Measurements from ENCODE around the gene VPS51.

GRCh38 chr11:65103476-65103875 lies 7.5 kb downstream of the VPS51 start:
- no peak for TF ChIP-seq CTCF (IDR thresholded peaks at IDR 0.05; ENCODE audit: low read length)
- no peak for TF ChIP-seq EZH2 (optimal IDR thresholded peaks at IDR 0.05; ENCODE audit: low read depth, low read length)
- TF ChIP-seq EZH2phosphoT487 (IDR thresholded peaks at IDR 0.05; ENCODE audit: low read length) = no peak

Measured in MM.1S (cell line).